Testis (tissue), 3 donors: ENCODE data around the gene EFR3B. TPM values are rescaled to one million over a fixed set of nuclear protein-coding genes. Genes with fewer than 3 reads are reported as not detected.

ENCODE experiments used
- DNase-seq: peaks from one replicate; pipeline ENCODE4 v3.0.0-alpha.2; 2019
- H3K27ac ChIP-seq, 2 donors: fragments of 200-600 bp; sonication (generic); one replicate each; pipeline ENCODE4 v1.5.1; 2019
- H3K27me3 ChIP-seq: fragments of 200-600 bp; sonication (generic); one replicate; pipeline ENCODE4 v1.5.1; 2019
- H3K36me3 ChIP-seq: fragments of 200-600 bp; sonication (generic); one replicate; pipeline ENCODE4 v1.5.1; 2017; ENCODE audit warnings: low read depth; ENCODE audit errors: missing control alignments
- H3K4me1 ChIP-seq: fragments of 200-600 bp; sonication (generic); one replicate; pipeline ENCODE4 v1.5.1; 2019
- H3K4me3 ChIP-seq, 2 donors: fragments of 200-600 bp; sonication (generic); one replicate each; pipeline ENCODE4 v1.5.1; 2017 to 2019
- H3K9me3 ChIP-seq: fragments of 200-600 bp; sonication (generic); one replicate; pipeline ENCODE4 v1.5.1; 2017
- CTCF ChIP-seq, 3 experiments: fragments of 450-650 bp in 2 of 3; fragments of 200-600 bp in 1 of 3; sonication (generic) in 1 of 3; IDR thresholded peaks; one replicate each; pipeline ENCODE4 v1.5.1; 2016 to 2019; ENCODE audit warnings: antibody characterized with exemption in 3 of 3, mild to moderate bottlenecking in 2 of 3, moderate library complexity in 1 of 3
- POLR2A ChIP-seq: fragments of 450-650 bp; IDR thresholded peaks from one replicate; pipeline ENCODE4 v1.6.1; 2017; ENCODE audit warnings: antibody characterized with exemption, mild to moderate bottlenecking, moderate library complexity
- WGBS, 2 donors: methylation state at CpG; one replicate each; pipeline ENCODE4 v1.1.5; 2018; 5-methylcytosine and 5-hydroxymethylcytosine counted together
- intact Hi-C: fragments of 100-400 bp; cut with DNase I; formaldehyde crosslinking; loops from one replicate; pipeline ENCODE4 v1.15.1; 2023; ENCODE audit warnings: low total_unique reads
- polyA plus RNA-seq: library from polyadenylated mRNA; stranded (reverse); fragments of 350-450 nt; fragmentation: Illumina TruSeq; extraction: RNeasy Lipid Tissue Mini Kit (QIAGEN cat#74804); gene quantifications from one replicate; pipeline ENCODE4 v1.2.3, GENCODE V29; 2014; ENCODE audit warnings: low read depth, low replicate concordance; ENCODE audit not compliant: insufficient read depth
- total RNA-seq, 2 donors: library from RNA; depleted of rRNA; stranded (reverse); fragments of >200 nt; gene quantifications; one replicate each; pipeline ENCODE4 v1.2.3, GENCODE V29; 2016

Gene EFR3B
- total and polyA plus RNA-seq, 3 donors from 2014 or later: 3.0 to 3.7 (median 3.6) TPM

GRCh38 chr2:25044990-25045389, 3.1 kb downstream of the EFR3B start:
- no peak for TF ChIP-seq POLR2A
- TF ChIP-seq CTCF (IDR thresholded peaks at IDR 0.05): no peak

GRCh38 chr2:25049422-25049821, 7.5 kb downstream of the EFR3B start:
- no peaks in the 10 kb centered on the region for H3K36me3 ChIP-seq
- H3K9me3 ChIP-seq: no peaks in the 10 kb centered on the region
- intact Hi-C loops: loop anchor here (10.0 kb wide), 1 partner anchor 75 kb away; no protein-coding TSS in a partner anchor
- no peak overlapping the region for H3K27ac ChIP-seq
- WGBS, 2 donors: 87 to 89% methylated on average over 4 of the region's 4 CpGs
- H3K27me3 ChIP-seq: no peaks in the 10 kb centered on the region
- no peaks in the 10 kb centered on the region for H3K4me1 ChIP-seq
- H3K4me3 ChIP-seq: no peak overlapping the region
- TF ChIP-seq POLR2A (no peak), CTCF (IDR thresholded peaks at IDR 0.05) (no peak)
- no peak for DNase-seq

More at GRCh38 chr2:25044990-25045389, 3.1 kb downstream of the EFR3B start:
- no peaks in the 10 kb centered on the region for H3K9me3 ChIP-seq
- 90 to 95% methylated on average over 6 of the region's 6 CpGs for WGBS, 2 donors
- no peaks in the 10 kb centered on the region for H3K27me3 ChIP-seq
- intact Hi-C loops: loop anchor here (10.0 kb wide), 1 partner anchor 80 kb away; no protein-coding TSS in a partner anchor
- no peaks in the 10 kb centered on the region for H3K36me3 ChIP-seq
- peaks cover 12% of the 10 kb centered on the region for H3K4me1 ChIP-seq
- no peak for DNase-seq
- no peak overlapping the region for H3K4me3 ChIP-seq
- H3K27ac ChIP-seq: no peak overlapping the region

- Histone ChIP-seq H3K27me3 (no peaks in the 10 kb centered on the region), H3K4me1 (no peaks in the 10 kb centered on the region), H3K4me3 (no peak overlapping the region), H3K36me3 (no peaks in the 10 kb centered on the region), H3K27ac (no peak overlapping the region), H3K9me3 (no peaks in the 10 kb centered on the region)
- DNase-seq: no peak
- no peak for TF ChIP-seq POLR2A
- TF ChIP-seq CTCF (IDR thresholded peaks at IDR 0.05): no peak
- intact Hi-C loops: no loop called here
Observed at GRCh38 chr2:25050128-25050527, 8.3 kb downstream of the EFR3B start.

- no peaks in the 10 kb centered on the region for H3K27me3 ChIP-seq
- intact Hi-C loops: no loop called here
- no peak overlapping the region for H3K27ac ChIP-seq
- H3K4me3 ChIP-seq: no peak overlapping the region
- H3K36me3 ChIP-seq: no peaks in the 10 kb centered on the region
- H3K9me3 ChIP-seq: no peaks in the 10 kb centered on the region
- H3K4me1 ChIP-seq: peaks cover 9% of the 10 kb centered on the region
- WGBS, 2 donors: 81 to 88% methylated on average over 3 of the region's 3 CpGs
- DNase-seq: no peak
- no peak for TF ChIP-seq CTCF (IDR thresholded peaks at IDR 0.05)
- TF ChIP-seq POLR2A: no peak
Observed at GRCh38 chr2:25053041-25053440, 11.2 kb downstream of the EFR3B start.

GRCh38 chr2:25054720-25055119, 12.8 kb downstream of the EFR3B start:
- DNase-seq: no peak
- Histone ChIP-seq H3K36me3 (no peaks in the 10 kb centered on the region), H3K27me3 (no peaks in the 10 kb centered on the region), H3K4me3 (no peak overlapping the region), H3K27ac (no peak overlapping the region), H3K4me1 (peaks cover 9% of the 10 kb centered on the region), H3K9me3 (no peaks in the 10 kb centered on the region)
- no peak for TF ChIP-seq POLR2A
- TF ChIP-seq CTCF (IDR thresholded peaks at IDR 0.05): no peak
- intact Hi-C loops: no loop called here
- WGBS, 2 donors: 85 to 91% methylated on average over 4 of the region's 4 CpGs
